ENCODE results near the gene MRPL45. TPM values are rescaled to one million over a fixed set of nuclear protein-coding genes. Genes with fewer than 3 reads are reported as not detected.

MRPL45 gene
- total RNA-seq, 3 donors from 2014 or later (not counting 1 experiment from before 2014, with no cell fraction given): 11.5 to 14.2 (median 12.6) TPM

DNA sequence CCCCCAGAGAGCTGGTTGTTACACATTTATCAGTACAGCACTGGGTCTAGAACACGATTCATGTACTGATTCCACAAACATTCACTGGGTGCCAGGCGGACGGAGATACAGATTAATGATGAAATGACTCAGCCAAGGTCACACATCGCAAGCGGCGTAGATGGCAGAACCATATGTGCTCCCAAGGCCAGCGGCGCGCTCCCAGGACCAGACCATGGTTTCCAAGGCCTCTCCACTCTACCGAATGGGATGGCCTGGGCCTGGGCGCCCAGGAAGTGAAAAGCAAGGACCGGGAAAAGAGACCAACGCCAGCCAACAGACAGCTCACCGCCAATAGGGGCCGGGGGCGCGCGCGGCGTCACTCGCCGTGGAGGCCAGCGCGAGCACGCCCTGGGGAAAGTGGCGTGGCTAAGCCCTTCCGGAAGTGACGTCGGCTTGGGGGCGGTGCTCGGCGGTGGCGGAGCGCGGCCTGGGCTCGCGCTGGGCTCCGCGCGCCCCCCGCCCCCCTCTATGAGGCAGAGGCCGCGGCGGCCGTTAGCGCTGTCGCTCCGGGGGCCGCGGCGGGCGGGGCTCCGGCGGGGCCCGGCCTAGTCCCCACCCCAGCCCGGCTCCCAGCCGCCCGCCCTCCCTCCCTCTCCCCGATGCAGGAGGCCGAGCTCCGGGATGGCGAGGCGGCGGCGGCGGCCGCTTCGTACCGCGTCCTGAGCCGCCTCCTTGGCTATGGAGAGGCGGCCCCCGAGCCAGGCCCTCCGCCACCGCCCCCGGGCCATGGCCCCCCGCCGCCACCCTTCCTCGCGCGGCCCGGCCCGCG is 54.6 kb downstream of the MRPL45 start, which contains the start of gene SOCS7:
Gene SOCS7, plus strand, starts transcription at position 433 of the 811 bp plus-strand sequence. Its CDS starts 209 bp downstream, at position 642.
- Mint-ChIP-seq H3K27ac (peak within 1 kb of the TSS; percentile 94 to 95), H3K4me1 (peaks cover 41 to 45% of the 10 kb centered on the region in 2 donors), H3K4me3 (peak within 1 kb of the TSS; percentile 94), H3K36me3 (no peaks in the 10 kb centered on the region), H3K9me3 (no peaks in the 10 kb centered on the region), H3K27me3 (ENCODE audit: low read depth in 2 of 2) (no peaks in the 10 kb centered on the region)
- Histone ChIP-seq H3K9me3 (ENCODE audit: control insufficient read depth, insufficient read depth, low read length) (no peaks in the 10 kb centered on the region), H3K4me3 (ENCODE audit: low read length) (peak within 1 kb of the TSS; percentile 73), H3K36me3 (ENCODE audit: control insufficient read depth, insufficient read depth, low read length) (no peaks in the 10 kb centered on the region), H3K4me1 (ENCODE audit: control insufficient read depth, insufficient read depth, low read length) (peaks cover 19% of the 10 kb centered on the region), H3K27me3 (ENCODE audit: control insufficient read depth, insufficient read depth, low read length) (no peaks in the 10 kb centered on the region), H3K27ac (ENCODE audit: low read length) (peak within 1 kb of the TSS; percentile 89)
- ATAC-seq (peak; percentile 91 to 96 (median 93)), DNase-seq (peak; percentile 93 to 96)
- WGBS (ENCODE audit: insufficient coverage): 5% methylated on average over 77 of the region's 84 CpGs
- intact Hi-C loops (cut with micrococcal nuclease): no loop called here
- TF ChIP-seq, protein P1, sequence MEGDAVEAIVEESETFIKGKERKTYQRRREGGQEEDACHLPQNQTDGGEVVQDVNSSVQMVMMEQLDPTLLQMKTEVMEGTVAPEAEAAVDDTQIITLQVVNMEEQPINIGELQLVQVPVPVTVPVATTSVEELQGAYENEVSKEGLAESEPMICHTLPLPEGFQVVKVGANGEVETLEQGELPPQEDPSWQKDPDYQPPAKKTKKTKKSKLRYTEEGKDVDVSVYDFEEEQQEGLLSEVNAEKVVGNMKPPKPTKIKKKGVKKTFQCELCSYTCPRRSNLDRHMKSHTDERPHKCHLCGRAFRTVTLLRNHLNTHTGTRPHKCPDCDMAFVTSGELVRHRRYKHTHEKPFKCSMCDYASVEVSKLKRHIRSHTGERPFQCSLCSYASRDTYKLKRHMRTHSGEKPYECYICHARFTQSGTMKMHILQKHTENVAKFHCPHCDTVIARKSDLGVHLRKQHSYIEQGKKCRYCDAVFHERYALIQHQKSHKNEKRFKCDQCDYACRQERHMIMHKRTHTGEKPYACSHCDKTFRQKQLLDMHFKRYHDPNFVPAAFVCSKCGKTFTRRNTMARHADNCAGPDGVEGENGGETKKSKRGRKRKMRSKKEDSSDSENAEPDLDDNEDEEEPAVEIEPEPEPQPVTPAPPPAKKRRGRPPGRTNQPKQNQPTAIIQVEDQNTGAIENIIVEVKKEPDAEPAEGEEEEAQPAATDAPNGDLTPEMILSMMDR (IDR thresholded peaks at IDR 0.05): no peak

DNA sequence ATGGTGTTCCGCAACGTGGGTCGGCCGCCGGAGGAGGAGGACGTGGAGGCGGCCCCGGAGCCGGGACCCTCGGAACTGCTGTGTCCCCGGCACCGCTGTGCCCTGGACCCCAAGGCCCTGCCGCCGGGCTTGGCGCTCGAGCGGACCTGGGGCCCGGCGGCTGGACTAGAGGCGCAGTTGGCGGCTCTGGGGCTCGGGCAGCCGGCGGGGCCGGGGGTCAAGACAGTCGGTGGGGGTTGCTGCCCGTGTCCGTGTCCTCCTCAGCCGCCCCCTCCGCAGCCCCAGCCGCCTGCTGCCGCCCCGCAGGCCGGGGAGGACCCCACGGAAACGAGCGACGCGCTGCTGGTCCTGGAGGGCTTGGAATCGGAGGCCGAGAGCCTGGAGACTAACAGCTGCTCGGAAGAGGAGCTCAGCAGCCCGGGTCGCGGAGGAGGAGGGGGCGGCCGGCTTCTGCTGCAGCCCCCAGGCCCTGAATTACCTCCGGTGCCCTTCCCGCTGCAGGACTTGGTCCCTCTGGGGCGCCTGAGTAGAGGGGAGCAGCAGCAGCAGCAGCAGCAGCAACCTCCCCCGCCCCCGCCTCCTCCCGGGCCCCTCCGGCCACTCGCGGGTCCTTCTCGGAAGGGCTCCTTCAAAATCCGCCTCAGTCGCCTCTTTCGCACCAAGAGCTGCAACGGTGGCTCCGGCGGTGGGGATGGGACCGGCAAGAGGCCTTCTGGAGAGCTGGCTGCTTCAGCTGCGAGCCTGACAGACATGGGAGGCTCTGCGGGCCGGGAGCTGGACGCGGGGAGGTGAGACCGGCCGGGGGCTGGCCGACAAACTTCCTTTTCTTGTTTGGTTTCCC is 55.5 kb downstream of the MRPL45 start:
- TF ChIP-seq, protein P1 (IDR thresholded peaks at IDR 0.05): no peak
- DNase-seq: peak; percentile 21 to 37
- peaks cover 19% of the 10 kb centered on the region for H3K4me1 ChIP-seq (ENCODE audit: control insufficient read depth, insufficient read depth, low read length)
- no peaks in the 10 kb centered on the region for H3K9me3 Mint-ChIP-seq
- H3K4me1 Mint-ChIP-seq: peaks cover 49 to 53% of the 10 kb centered on the region in 2 donors
- under 1% methylated on average over 72 of the region's 72 CpGs for WGBS (ENCODE audit: insufficient coverage)
- no peaks in the 10 kb centered on the region for H3K27me3 ChIP-seq (ENCODE audit: control insufficient read depth, insufficient read depth, low read length)
- H3K9me3 ChIP-seq (ENCODE audit: control insufficient read depth, insufficient read depth, low read length): no peaks in the 10 kb centered on the region
- peak overlapping the region; percentile 51 for H3K4me3 ChIP-seq (ENCODE audit: low read length)
- H3K27ac ChIP-seq (ENCODE audit: low read length): no peak overlapping the region
- peak overlapping the region; percentile 87 for H3K4me3 Mint-ChIP-seq
- intact Hi-C loops (cut with micrococcal nuclease): no loop called here
- ATAC-seq: peak in 2 of 3 donors; percentile 12 to 17
- no peaks in the 10 kb centered on the region for H3K27me3 Mint-ChIP-seq (ENCODE audit: low read depth in 2 of 2)
- H3K36me3 Mint-ChIP-seq: no peaks in the 10 kb centered on the region
- H3K27ac Mint-ChIP-seq: peak overlapping the region in 1 of 2 donors; percentile 95
- H3K36me3 ChIP-seq (ENCODE audit: control insufficient read depth, insufficient read depth, low read length): no peaks in the 10 kb centered on the region

DNA sequence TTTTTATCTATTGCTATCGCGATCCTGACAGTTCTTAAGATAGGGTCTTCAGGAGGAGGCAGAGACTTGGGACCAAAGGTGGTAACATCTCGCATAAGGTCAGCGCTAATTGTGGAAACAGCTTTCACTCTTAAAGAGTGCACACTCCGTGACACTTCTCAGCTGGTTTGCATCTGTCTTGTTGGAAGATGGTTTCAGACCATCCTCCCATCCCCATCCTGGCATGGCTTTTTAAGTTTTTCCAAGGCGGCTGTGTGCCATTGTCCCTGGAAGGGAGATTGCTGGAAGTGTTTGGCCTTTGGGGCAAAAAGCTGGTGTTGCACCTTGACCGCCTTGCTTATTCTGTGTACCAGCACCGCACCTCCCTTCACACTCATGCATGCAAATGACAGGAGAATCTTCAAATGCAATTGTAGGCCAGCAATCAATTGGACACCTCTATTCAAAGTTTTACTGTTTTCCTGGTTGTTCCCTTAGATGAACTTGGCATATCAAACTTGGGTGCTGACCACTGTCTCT is 56.2 kb downstream of the MRPL45 start:
- H3K4me1 Mint-ChIP-seq: peaks cover 52 to 56% of the 10 kb centered on the region in 2 donors
- H3K27ac Mint-ChIP-seq: peak overlapping the region in 1 of 2 donors; percentile 95
- Histone ChIP-seq H3K9me3 (ENCODE audit: control insufficient read depth, insufficient read depth, low read length) (no peaks in the 10 kb centered on the region), H3K36me3 (ENCODE audit: control insufficient read depth, insufficient read depth, low read length) (no peaks in the 10 kb centered on the region), H3K27ac (ENCODE audit: low read length) (no peak overlapping the region), H3K4me1 (ENCODE audit: control insufficient read depth, insufficient read depth, low read length) (peaks cover 19% of the 10 kb centered on the region), H3K4me3 (ENCODE audit: low read length) (peak overlapping the region; percentile 51), H3K27me3 (ENCODE audit: control insufficient read depth, insufficient read depth, low read length) (no peaks in the 10 kb centered on the region)
- ATAC-seq (no peak), DNase-seq (no peak)
- no peaks in the 10 kb centered on the region for H3K36me3 Mint-ChIP-seq
- H3K4me3 Mint-ChIP-seq: peak overlapping the region; percentile 87
- TF ChIP-seq, protein P1 (IDR thresholded peaks at IDR 0.05): no peak
- H3K9me3 Mint-ChIP-seq: no peaks in the 10 kb centered on the region
- no peaks in the 10 kb centered on the region for H3K27me3 Mint-ChIP-seq (ENCODE audit: low read depth in 2 of 2)
- intact Hi-C loops (cut with micrococcal nuclease): no loop called here
- WGBS (ENCODE audit: insufficient coverage): 28% methylated on average over 7 of the region's 8 CpGs
